Measurements from ENCODE around the gene SARDH. TPM values are rescaled to one million over a fixed set of nuclear protein-coding genes. Genes with fewer than 3 reads are reported as not detected.

The SARDH gene
- total and polyA plus RNA-seq, 2 donors (not counting 3 experiments of a cell fraction or from before 2014, with no cell fraction given): 0.19 to 0.44 TPM

GRCh38 chr9:133635533-133636531 lies 102.3 kb downstream of the SARDH start, which contains the start of gene DBH:
Gene DBH, plus strand, starts transcription at chr9:133636363. Its CDS starts 9 bp downstream, at chr9:133636372.
- H3K27ac ChIP-seq (ENCODE audit: insufficient read depth, low read depth, low read length): no peak within 1 kb of the TSS
- FAIRE-seq (no peak), DNase-seq (ENCODE audit: low read depth, low spot score) (no peak)
- no peaks in the 10 kb centered on the region for H3K27me3 ChIP-seq (ENCODE audit: control insufficient read depth in 2 of 2, insufficient read depth in 2 of 2, low read length in 2 of 2)
- intact Hi-C loops (cut with micrococcal nuclease) (no loop called here), dilution Hi-C loops (cut with MboI; ENCODE audit: extremely low pct_ligation_motif_present, low sequenced_read_pairs) (no loop called here)
- H3K9me3 ChIP-seq (replicated peaks; ENCODE audit: control insufficient read depth, insufficient read depth, low read length): no peaks in the 10 kb centered on the region
- no peaks in the 10 kb centered on the region for H3K36me3 ChIP-seq (ENCODE audit: control insufficient read depth in 2 of 2, extremely low read depth in 1 of 2, insufficient read depth in 2 of 2, low read length in 2 of 2)
- H2AFZ ChIP-seq (ENCODE audit: low read depth, low read length): no peak within 1 kb of the TSS
- H3K4me2 ChIP-seq (ENCODE audit: insufficient read depth, low read length): no peak within 1 kb of the TSS
- no peak within 1 kb of the TSS for H3K9ac ChIP-seq (replicated peaks; ENCODE audit: extremely low read depth, insufficient read depth, low read length)
- H3K9me1 ChIP-seq (replicated peaks; ENCODE audit: control insufficient read depth, extremely low read depth, insufficient read depth, low read length): no peaks in the 10 kb centered on the region
- no peaks in the 10 kb centered on the region for H3K79me2 ChIP-seq (ENCODE audit: control insufficient read depth, insufficient read depth, low read length)
- TF ChIP-seq MYC (IDR thresholded peaks at IDR 0.05; ENCODE audit: low read depth, low read length) (no peak), CTCF (IDR thresholded peaks at IDR 0.05; ENCODE audit: extremely low read depth in 1 of 2, insufficient read depth in 1 of 2, low read depth in 1 of 2, low read length in 2 of 2) (no peak), EZH2 (IDR thresholded peaks at IDR 0.05; ENCODE audit: borderline replicate concordance, low read depth, low read length, severe bottlenecking) (no peak), FOS (IDR thresholded peaks at IDR 0.05; ENCODE audit: borderline replicate concordance, insufficient read depth, low read length) (no peak), GATA2 (IDR thresholded peaks at IDR 0.05; ENCODE audit: insufficient read depth, insufficient read length, low read depth, low read length) (no peak), POLR2A (IDR thresholded peaks at IDR 0.05; ENCODE audit: low read depth, low read length) (no peak), POLR2AphosphoS5 (IDR thresholded peaks at IDR 0.05; ENCODE audit: insufficient read depth, low read depth, low read length) (no peak), JUN (IDR thresholded peaks at IDR 0.05; ENCODE audit: borderline replicate concordance, insufficient read depth, insufficient read length, low read depth) (no peak), MAX (IDR thresholded peaks at IDR 0.05; ENCODE audit: insufficient read depth, insufficient read length) (no peak)
- no TSS peak for BruUV-seq (replicated peaks)
- no peak within 1 kb of the TSS for H3K4me3 ChIP-seq (replicated peaks in 1 of 3; ENCODE audit: insufficient read depth in 1 of 3, low read depth in 1 of 3, low read length in 3 of 3)
- no peaks in the 10 kb centered on the region for H3K4me1 ChIP-seq (ENCODE audit: control insufficient read depth, extremely low read depth, insufficient read depth, low read length)
- no peaks in the 10 kb centered on the region for H4K20me1 ChIP-seq (replicated peaks; ENCODE audit: control insufficient read depth, extremely low read depth, insufficient read depth, low read length)
- ChIA-PET CTCF (no interaction called here), POLR2A (no interaction called here)
